ENCODE measurements around the gene CDC37.
A peak's percentile ranks its signal among the peaks of the same experiment; 100 is the strongest.
"Not testable (repeated sequence)": the region's sequence is repeated elsewhere in the genome, so short reads cannot be mapped to it uniquely, and the experiment has no call there.

CDC37 gene

GRCh38 chr19:10419646-10420443 lies 16.5 kb upstream of the CDC37 start:
- peak; percentile 41 for DNase-seq

- no peak for DNase-seq
These were observed 15.9 kb upstream of the CDC37 start for GRCh38 chr19:10419200-10419645.

- no peak for DNase-seq
These were observed 15.3 kb upstream of the CDC37 start for GRCh38 chr19:10418485-10419199.

- DNase-seq: no peak
These were observed 14.8 kb upstream of the CDC37 start for GRCh38 chr19:10418235-10418484.

- DNase-seq: no peak
These were observed 14.3 kb upstream of the CDC37 start for GRCh38 chr19:10417541-10418234.

- peak; percentile 98 for DNase-seq
These were observed 13.3 kb upstream of the CDC37 start for GRCh38 chr19:10416380-10417257.

GRCh38 chr19:10416083-10416379 lies 12.7 kb upstream of the CDC37 start:
- no peak for DNase-seq

GRCh38 chr19:10412257-10412977 lies 9.1 kb upstream of the CDC37 start:
- peak; percentile 44 for DNase-seq

- DNase-seq: not testable (repeated sequence)
These were observed 7.9 kb upstream of the CDC37 start for GRCh38 chr19:10411224-10411623.

- DNase-seq: peak; percentile 96
These were observed 5.4 kb upstream of the CDC37 start for GRCh38 chr19:10408511-10409283.

GRCh38 chr19:10407096-10407495 lies 3.8 kb upstream of the CDC37 start:
- DNase-seq: peak; percentile 51

- DNase-seq: peak; percentile 16
These were observed 2.8 kb upstream of the CDC37 start for GRCh38 chr19:10406191-10406590.

- DNase-seq: peak; percentile 82
These were observed 1.8 kb upstream of the CDC37 start for GRCh38 chr19:10404888-10405820.

- peak; percentile 43 for DNase-seq
These were observed 802 bp downstream of the CDC37 start for GRCh38 chr19:10402441-10403038.

- no peak for DNase-seq
These were observed 3.5 kb downstream of the CDC37 start for GRCh38 chr19:10399878-10400277.

- DNase-seq: not testable (repeated sequence)
These were observed 4.0 kb downstream of the CDC37 start for GRCh38 chr19:10399340-10399739.

GRCh38 chr19:10398819-10399218 lies 4.5 kb downstream of the CDC37 start:
- DNase-seq: no peak

GRCh38 chr19:10395917-10396316 lies 7.4 kb downstream of the CDC37 start:
- DNase-seq: no peak

- DNase-seq: no peak
These were observed 7.9 kb downstream of the CDC37 start for GRCh38 chr19:10395436-10395835.

GRCh38 chr19:10395003-10395402 lies 8.3 kb downstream of the CDC37 start:
- DNase-seq: no peak

Data from suppressor macrophage treated with lipopolysaccharide for 4 hours (primary cell).